ENCODE data around the gene GIMAP8.

The GIMAP8 gene

GRCh38 chr7:150411606-150412005 is 38.8 kb upstream of the GIMAP8 start:
- H3K36me3 ChIP-seq (ENCODE audit: control insufficient read depth in 2 of 2, insufficient read depth in 1 of 2, low read length in 2 of 2), result no peaks in the 10 kb centered on the region
- ChIA-PET POLR2A (no interaction called here), CTCF (no interaction called here)
- no peak overlapping the region for H3K27ac ChIP-seq (ENCODE audit: extremely low read depth, low read depth, low read length)
- H3K4me1 ChIP-seq (ENCODE audit: control insufficient read depth, insufficient read depth, low read length), result no peaks in the 10 kb centered on the region
- H3K9me3 ChIP-seq (ENCODE audit: control insufficient read depth, insufficient read depth, low read depth, low read length), result no peaks in the 10 kb centered on the region
- TF ChIP-seq HIC1 (tag by site-specific recombination; IDR thresholded peaks at IDR 0.05) (no peak), ZFP41 (tag by site-specific recombination; IDR thresholded peaks at IDR 0.05; ENCODE audit: borderline replicate concordance) (no peak), ZNF184 (tag by site-specific recombination; IDR thresholded peaks at IDR 0.05) (no peak), TSHZ1 (tag by site-specific recombination; IDR thresholded peaks at IDR 0.05; ENCODE audit: borderline replicate concordance) (no peak), ZNF133 (tag by site-specific recombination; IDR thresholded peaks at IDR 0.05) (no peak), ZBTB6 (tag by site-specific recombination; IDR thresholded peaks at IDR 0.05) (no peak), ZNF292 (tag by site-specific recombination; IDR thresholded peaks at IDR 0.05; ENCODE audit: borderline replicate concordance, low read depth) (no peak), ZNF645 (tag by site-specific recombination; IDR thresholded peaks at IDR 0.05) (no peak), ZNF670 (tag by site-specific recombination; IDR thresholded peaks at IDR 0.05; ENCODE audit: low read depth) (no peak), ZNF404 (tag by site-specific recombination; IDR thresholded peaks at IDR 0.05) (no peak), ZNF19 (tag by site-specific recombination; IDR thresholded peaks at IDR 0.05; ENCODE audit: low read depth) (no peak), ZNF549 (tag by site-specific recombination; IDR thresholded peaks at IDR 0.05) (no peak), PRDM10 (tag by site-specific recombination; IDR thresholded peaks at IDR 0.05) (no peak)
- H3K4me3 ChIP-seq (ENCODE audit: low read depth, low read length), result no peak overlapping the region

- Histone ChIP-seq H3K36me3 (ENCODE audit: control insufficient read depth in 2 of 2, insufficient read depth in 1 of 2, low read length in 2 of 2) (no peaks in the 10 kb centered on the region), H3K4me1 (ENCODE audit: control insufficient read depth, insufficient read depth, low read length) (no peaks in the 10 kb centered on the region), H3K4me3 (ENCODE audit: low read depth, low read length) (no peak overlapping the region), H3K27ac (ENCODE audit: extremely low read depth, low read depth, low read length) (no peak overlapping the region), H3K9me3 (ENCODE audit: control insufficient read depth, insufficient read depth, low read depth, low read length) (no peaks in the 10 kb centered on the region)
- ChIA-PET CTCF (no interaction called here), POLR2A (no interaction called here)
- TF ChIP-seq ZNF513 (tag by site-specific recombination; IDR thresholded peaks at IDR 0.05), result no peak
- TF ChIP-seq ZNF138 (tag by site-specific recombination; IDR thresholded peaks at IDR 0.05; ENCODE audit: borderline replicate concordance), result no peak
- no peak for TF ChIP-seq ZNF239 (tag by site-specific recombination; IDR thresholded peaks at IDR 0.05)
- no peak for TF ChIP-seq ZNF658 (tag by site-specific recombination; IDR thresholded peaks at IDR 0.05)
- no peak for TF ChIP-seq ZNF654 (tag by site-specific recombination; IDR thresholded peaks at IDR 0.05; ENCODE audit: low read depth)
- no peak for TF ChIP-seq ZNF266 (tag by site-specific recombination; IDR thresholded peaks at IDR 0.05; ENCODE audit: low read depth)
- TF ChIP-seq BCL11A (tag by site-specific recombination; IDR thresholded peaks at IDR 0.05; ENCODE audit: low read depth), result no peak
Observed at GRCh38 chr7:150412016-150412415, 38.4 kb upstream of the GIMAP8 start.

All from HEK293 (cell line).